ENCODE data around the gene CRIM1. TPM values are rescaled to one million over a fixed set of nuclear protein-coding genes. Genes with fewer than 3 reads are reported as not detected.
"Not testable (repeated sequence)": the region's sequence is repeated elsewhere in the genome, so short reads cannot be mapped to it uniquely, and the experiment has no call there.

The CRIM1 gene
- total RNA-seq (1 to 10 TPM in 1 of 2 experiments, under 1 TPM in 1; 0.88 to 2.0 TPM), polyA plus RNA-seq (1 to 10 TPM in 1 of 3 donors, under 1 TPM in 2; 0.12 to 1.3 (median 0.38) TPM), total RNA-seq (0.36 to 34.7 (median 2.4) reads per million in 6 experiments)

- DNase-seq (peak in 6 of 10 donors; percentile 11 to 28 (median 24)), ATAC-seq (peak; percentile 38 to 60)
- Mint-ChIP-seq H3K36me3 (no peaks in the 10 kb centered on the region), H3K4me1 (peaks cover 18 to 45% (median 27%) of the 10 kb centered on the region in 4 donors), H3K4me3 (peak within 1 kb of the TSS; percentile 66 to 92 (median 84)), H3K27ac (peak within 1 kb of the TSS in 3 of 10 donors; percentile 44 to 56 (median 53)), H3K27me3 (peaks cover 26 to 41% (median 34%) of the 10 kb centered on the region in 5 donors), H3K9me3 (no peaks in the 10 kb centered on the region)
- POLR2A ChIA-PET, result no interaction called here
Observed at GRCh38 chr2:36355151-36355889, at the start of gene CRIM1. TSS of gene CRIM1 (plus strand) at chr2:36355778. CDS start at chr2:36356293, 515 bp downstream.

DNA sequence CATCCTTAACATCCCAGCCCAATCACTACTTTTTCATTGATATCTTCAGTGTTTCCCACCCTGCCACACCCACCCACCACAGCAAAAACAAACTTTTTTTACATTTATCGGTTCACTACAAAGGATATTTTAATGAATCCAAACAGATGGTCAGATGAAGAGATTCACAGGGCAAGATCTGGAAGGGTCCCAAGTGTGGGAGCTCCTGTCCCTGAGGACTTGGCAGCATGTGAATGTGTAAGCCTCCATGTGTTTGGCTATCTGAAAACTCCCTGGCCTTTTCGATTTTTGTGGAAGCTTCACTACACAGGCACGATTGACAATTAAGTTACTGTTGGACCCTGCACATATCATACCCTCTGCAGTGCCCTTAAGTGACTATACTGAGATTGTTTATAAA lies 48.1 kb upstream of the CRIM1 start:
- H3K27ac Mint-ChIP-seq, result no peak overlapping the region
- ATAC-seq, result no peak
- H3K4me3 Mint-ChIP-seq, result no peak overlapping the region
- no peak for DNase-seq
- no peaks in the 10 kb centered on the region for H3K27me3 Mint-ChIP-seq
- POLR2A ChIA-PET, result no interaction called here
- H3K9me3 Mint-ChIP-seq, result peaks cover 0 to 13% (median 0%) of the 10 kb centered on the region in 9 donors
- peaks cover 0 to 4% (median 2%) of the 10 kb centered on the region in 3 donors for H3K36me3 Mint-ChIP-seq
- peaks cover 6 to 11% (median 8%) of the 10 kb centered on the region in 4 donors for H3K4me1 Mint-ChIP-seq

DNA sequence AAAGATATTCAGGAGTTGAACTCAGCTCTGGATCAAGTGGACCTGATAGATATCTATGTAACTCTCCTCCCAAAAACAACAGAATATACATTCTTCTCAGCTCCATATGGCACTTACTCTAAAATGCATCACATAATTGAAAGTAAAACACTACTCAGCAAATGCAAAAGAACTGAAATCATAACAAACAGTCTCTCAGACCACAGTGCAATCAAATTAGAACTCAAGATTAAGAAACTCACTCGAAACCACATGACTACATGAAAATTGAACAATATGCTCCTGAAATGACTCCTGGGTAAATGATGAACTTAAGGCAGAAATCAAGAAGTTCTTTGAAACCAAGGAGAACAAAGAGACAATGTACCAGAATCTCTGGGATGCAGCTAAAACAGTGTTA lies 45.1 kb upstream of the CRIM1 start:
- Mint-ChIP-seq H3K27ac (peak overlapping the region in 1 of 10 donors; percentile 27), H3K4me1 (peaks cover 6 to 14% (median 8%) of the 10 kb centered on the region in 4 donors), H3K9me3 (peaks cover 0 to 27% (median 2%) of the 10 kb centered on the region in 9 donors)
- ATAC-seq, H3K27me3 Mint-ChIP-seq, POLR2A ChIA-PET, H3K4me3 Mint-ChIP-seq, H3K36me3 Mint-ChIP-seq, DNase-seq: not testable (repeated sequence)

DNA sequence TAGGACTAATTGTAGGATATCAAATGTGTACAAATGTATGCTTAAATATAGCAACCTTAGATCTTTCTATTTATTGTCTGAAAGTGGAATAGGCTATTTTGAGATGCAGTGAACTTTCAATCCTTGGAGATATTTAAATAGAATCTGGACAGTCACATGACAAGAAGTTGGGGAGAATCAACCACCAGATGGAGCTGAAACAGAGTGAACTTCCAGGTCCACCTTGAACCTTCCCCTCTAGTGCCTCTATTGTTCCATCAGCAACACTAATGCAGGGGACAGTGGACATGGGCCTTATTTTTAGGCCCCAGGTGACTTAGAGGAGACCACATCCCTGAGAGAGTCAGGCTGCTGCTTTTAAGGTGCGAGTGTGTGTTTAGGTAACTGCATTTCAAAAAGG lies 37.0 kb upstream of the CRIM1 start:
- ATAC-seq (no peak), DNase-seq (no peak)
- Mint-ChIP-seq H3K27ac (no peak overlapping the region), H3K27me3 (peaks cover 0 to 10% (median 2%) of the 10 kb centered on the region in 5 donors), H3K4me1 (peaks cover 0 to 4% (median 0%) of the 10 kb centered on the region in 4 donors), H3K9me3 (peaks cover 0 to 19% (median 4%) of the 10 kb centered on the region in 9 donors), H3K4me3 (no peak overlapping the region), H3K36me3 (peaks cover 0 to 10% (median 3%) of the 10 kb centered on the region in 3 donors)
- POLR2A ChIA-PET, result no interaction called here

- POLR2A ChIA-PET, result no interaction called here
- DNase-seq (no peak), ATAC-seq (no peak)
- Mint-ChIP-seq H3K27ac (peak overlapping the region in 1 of 10 donors; percentile 15), H3K9me3 (peaks cover 0 to 12% (median 0%) of the 10 kb centered on the region in 9 donors), H3K4me1 (peaks cover 0 to 2% (median 0%) of the 10 kb centered on the region in 4 donors), H3K36me3 (peaks cover 0 to 11% (median 11%) of the 10 kb centered on the region in 3 donors), H3K27me3 (peaks cover 0 to 10% (median 2%) of the 10 kb centered on the region in 5 donors), H3K4me3 (no peak overlapping the region)
Observed at GRCh38 chr2:36322108-36322507, 33.5 kb upstream of the CRIM1 start.

- DNase-seq, result no peak
- POLR2A ChIA-PET, result no interaction called here
- ATAC-seq, result no peak
- H3K27me3 Mint-ChIP-seq, result peaks cover 0 to 10% (median 0%) of the 10 kb centered on the region in 5 donors
- H3K9me3 Mint-ChIP-seq, result peaks cover 0 to 12% (median 0%) of the 10 kb centered on the region in 9 donors
- peaks cover 0 to 4% (median 0%) of the 10 kb centered on the region in 4 donors for H3K4me1 Mint-ChIP-seq
- H3K27ac Mint-ChIP-seq, result no peak overlapping the region
- H3K36me3 Mint-ChIP-seq, result peaks cover 0 to 11% (median 11%) of the 10 kb centered on the region in 3 donors
- no peak overlapping the region for H3K4me3 Mint-ChIP-seq
Observed at GRCh38 chr2:36326286-36326685, 29.3 kb upstream of the CRIM1 start.

DNA sequence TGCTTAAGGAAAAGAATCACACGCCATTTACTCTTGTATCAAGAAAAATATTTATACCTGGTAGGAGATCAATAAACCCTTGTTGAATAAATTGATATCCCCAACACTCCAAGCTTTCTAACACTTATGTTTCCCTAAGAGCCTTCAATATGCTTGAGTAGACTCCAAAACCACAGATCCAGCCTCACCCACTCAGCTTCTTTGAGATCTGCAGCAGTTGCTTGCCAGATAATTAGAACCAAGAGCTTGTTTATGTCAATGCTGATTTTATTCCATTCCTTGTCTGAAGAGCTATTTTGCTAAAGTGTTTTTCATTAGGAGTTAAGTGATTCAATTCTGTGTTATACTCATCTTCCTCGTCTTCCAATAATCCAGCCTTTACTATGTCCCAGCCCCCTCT lies 26.3 kb upstream of the CRIM1 start:
- Mint-ChIP-seq H3K27ac (no peak overlapping the region), H3K36me3 (peaks cover 0 to 2% (median 0%) of the 10 kb centered on the region in 3 donors), H3K27me3 (no peaks in the 10 kb centered on the region), H3K4me3 (no peak overlapping the region), H3K4me1 (peaks cover 0 to 4% (median 2%) of the 10 kb centered on the region in 4 donors), H3K9me3 (peaks cover 0 to 4% (median 0%) of the 10 kb centered on the region in 9 donors)
- ATAC-seq, result no peak
- POLR2A ChIA-PET, result no interaction called here
- DNase-seq, result no peak

DNA sequence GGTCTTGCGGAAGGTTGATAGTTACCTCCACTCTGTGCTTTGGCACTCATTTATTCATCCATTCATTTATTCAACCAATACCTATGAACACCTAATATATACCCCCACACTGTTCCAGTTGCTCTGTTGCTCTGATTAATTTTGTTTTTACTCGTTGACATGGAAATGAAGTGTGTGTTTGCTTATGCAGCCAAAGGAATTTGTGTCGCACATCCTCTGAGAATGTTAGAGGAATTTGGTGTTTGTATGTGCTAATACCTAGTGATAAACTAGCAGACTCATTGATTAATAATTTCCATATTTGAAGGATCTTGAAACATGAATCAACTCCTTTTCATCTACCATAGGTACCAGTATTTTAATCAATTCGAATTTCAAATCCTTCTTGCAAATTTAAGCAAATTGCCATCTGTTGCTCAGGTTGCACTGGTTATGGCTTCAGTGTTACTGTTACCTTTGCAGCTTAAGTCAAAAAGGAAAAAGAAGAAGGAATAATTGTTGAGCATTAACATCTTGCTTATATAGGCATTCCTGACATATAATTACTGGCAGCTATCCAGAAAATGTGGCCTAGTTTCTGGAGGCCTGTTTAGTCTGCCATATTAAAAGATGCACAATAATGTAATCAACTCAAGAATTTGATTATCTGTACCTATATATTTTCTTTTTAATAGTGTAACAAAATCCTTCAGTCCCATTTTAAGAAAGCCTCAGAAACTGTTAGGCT lies 25.7 kb upstream of the CRIM1 start:
- no peak for ATAC-seq
- Mint-ChIP-seq H3K36me3 (no peaks in the 10 kb centered on the region), H3K27me3 (no peaks in the 10 kb centered on the region), H3K4me1 (peaks cover 0 to 4% (median 2%) of the 10 kb centered on the region in 4 donors), H3K27ac (peak overlapping the region in 1 of 10 donors; percentile 32), H3K9me3 (no peaks in the 10 kb centered on the region), H3K4me3 (no peak overlapping the region)
- POLR2A ChIA-PET, result no interaction called here
- DNase-seq, result no peak

GRCh38 chr2:36330473-36331395 lies 24.8 kb upstream of the CRIM1 start:
- H3K9me3 Mint-ChIP-seq, result no peaks in the 10 kb centered on the region
- peak overlapping the region in 3 of 10 donors; percentile 2 to 57 (median 32) for H3K27ac Mint-ChIP-seq
- no peak overlapping the region for H3K4me3 Mint-ChIP-seq
- DNase-seq (no peak), ATAC-seq (no peak)
- H3K27me3 Mint-ChIP-seq, result peaks cover 0 to 6% (median 0%) of the 10 kb centered on the region in 5 donors
- no peaks in the 10 kb centered on the region for H3K36me3 Mint-ChIP-seq
- peaks cover 0 to 4% (median 2%) of the 10 kb centered on the region in 4 donors for H3K4me1 Mint-ChIP-seq
- POLR2A ChIA-PET, result no interaction called here

- Mint-ChIP-seq H3K27me3 (peaks cover 0 to 9% (median 0%) of the 10 kb centered on the region in 5 donors), H3K4me1 (peaks cover 0 to 4% (median 2%) of the 10 kb centered on the region in 4 donors), H3K9me3 (no peaks in the 10 kb centered on the region), H3K4me3 (no peak overlapping the region), H3K27ac (no peak overlapping the region), H3K36me3 (no peaks in the 10 kb centered on the region)
- DNase-seq, result peak in 1 of 10 donors; percentile 22
- POLR2A ChIA-PET, result no interaction called here
- ATAC-seq, result peak in 1 of 2 donors; percentile 47
Observed at GRCh38 chr2:36333350-36334012, 22.1 kb upstream of the CRIM1 start.

GRCh38 chr2:36335597-36335996 lies 20.0 kb upstream of the CRIM1 start:
- Mint-ChIP-seq H3K27me3 (peaks cover 0 to 9% (median 0%) of the 10 kb centered on the region in 5 donors), H3K9me3 (no peaks in the 10 kb centered on the region), H3K4me3 (no peak overlapping the region), H3K4me1 (peaks cover 0 to 4% (median 2%) of the 10 kb centered on the region in 4 donors), H3K36me3 (no peaks in the 10 kb centered on the region), H3K27ac (no peak overlapping the region)
- no peak for DNase-seq
- POLR2A ChIA-PET, result no interaction called here
- no peak for ATAC-seq

All from naive thymus-derived CD8-positive, alpha-beta T cell (primary cell).